Measurements from ENCODE around the gene HSPB3.
"Not testable (repeated sequence)": the region's sequence is repeated elsewhere in the genome, so short reads cannot be mapped to it uniquely, and the experiment has no call there.

HSPB3 gene

GRCh38 chr5:54476682-54477081, 21.2 kb downstream of the HSPB3 start:
- Histone ChIP-seq H3K4me3 (ENCODE audit: insufficient read depth, low read depth, low read length, poor library complexity, severe bottlenecking) (no peak overlapping the region), H3K27ac (ENCODE audit: insufficient read depth, low read length, poor library complexity, severe bottlenecking) (no peak overlapping the region), H3K36me3 (ENCODE audit: control insufficient read depth, insufficient read depth, low read length) (no peaks in the 10 kb centered on the region), H3K9me3 (ENCODE audit: control insufficient read depth, low read length) (no peaks in the 10 kb centered on the region), H3K4me1 (ENCODE audit: control insufficient read depth, insufficient read depth, low read length, poor library complexity, severe bottlenecking) (no peaks in the 10 kb centered on the region), H3K27me3 (replicated peaks; ENCODE audit: control insufficient read depth, insufficient read depth, low read length, poor library complexity, severe bottlenecking) (no peaks in the 10 kb centered on the region)
- no peak for DNase-seq

GRCh38 chr5:54477941-54478478, 22.5 kb downstream of the HSPB3 start:
- H3K4me1 ChIP-seq (ENCODE audit: control insufficient read depth, insufficient read depth, low read length, poor library complexity, severe bottlenecking) = no peaks in the 10 kb centered on the region
- no peaks in the 10 kb centered on the region for H3K9me3 ChIP-seq (ENCODE audit: control insufficient read depth, low read length)
- H3K27me3 ChIP-seq (replicated peaks; ENCODE audit: control insufficient read depth, insufficient read depth, low read length, poor library complexity, severe bottlenecking) = no peaks in the 10 kb centered on the region
- no peak overlapping the region for H3K4me3 ChIP-seq (ENCODE audit: insufficient read depth, low read depth, low read length, poor library complexity, severe bottlenecking)
- no peak for DNase-seq
- no peak overlapping the region for H3K27ac ChIP-seq (ENCODE audit: insufficient read depth, low read length, poor library complexity, severe bottlenecking)
- H3K36me3 ChIP-seq (ENCODE audit: control insufficient read depth, insufficient read depth, low read length) = no peaks in the 10 kb centered on the region

GRCh38 chr5:54480296-54480695, 24.8 kb downstream of the HSPB3 start:
- no peak overlapping the region for H3K4me3 ChIP-seq (ENCODE audit: insufficient read depth, low read depth, low read length, poor library complexity, severe bottlenecking)
- no peaks in the 10 kb centered on the region for H3K4me1 ChIP-seq (ENCODE audit: control insufficient read depth, insufficient read depth, low read length, poor library complexity, severe bottlenecking)
- no peaks in the 10 kb centered on the region for H3K36me3 ChIP-seq (ENCODE audit: control insufficient read depth, insufficient read depth, low read length)
- H3K27me3 ChIP-seq (replicated peaks; ENCODE audit: control insufficient read depth, insufficient read depth, low read length, poor library complexity, severe bottlenecking) = no peaks in the 10 kb centered on the region
- DNase-seq = no peak
- no peaks in the 10 kb centered on the region for H3K9me3 ChIP-seq (ENCODE audit: control insufficient read depth, low read length)
- no peak overlapping the region for H3K27ac ChIP-seq (ENCODE audit: insufficient read depth, low read length, poor library complexity, severe bottlenecking)

- H3K4me1 ChIP-seq (ENCODE audit: control insufficient read depth, insufficient read depth, low read length, poor library complexity, severe bottlenecking) = no peaks in the 10 kb centered on the region
- H3K27me3 ChIP-seq (replicated peaks; ENCODE audit: control insufficient read depth, insufficient read depth, low read length, poor library complexity, severe bottlenecking) = no peaks in the 10 kb centered on the region
- H3K4me3 ChIP-seq (ENCODE audit: insufficient read depth, low read depth, low read length, poor library complexity, severe bottlenecking) = no peak overlapping the region
- H3K9me3 ChIP-seq (ENCODE audit: control insufficient read depth, low read length) = no peaks in the 10 kb centered on the region
- no peak for DNase-seq
- H3K27ac ChIP-seq (ENCODE audit: insufficient read depth, low read length, poor library complexity, severe bottlenecking) = no peak overlapping the region
- no peaks in the 10 kb centered on the region for H3K36me3 ChIP-seq (ENCODE audit: control insufficient read depth, insufficient read depth, low read length)
Measured at GRCh38 chr5:54484219-54484894, 28.9 kb downstream of the HSPB3 start.

- not testable (repeated sequence) for H3K4me1 ChIP-seq (ENCODE audit: control insufficient read depth, insufficient read depth, low read length, poor library complexity, severe bottlenecking); H3K27me3 ChIP-seq (replicated peaks; ENCODE audit: control insufficient read depth, insufficient read depth, low read length, poor library complexity, severe bottlenecking); H3K27ac ChIP-seq (ENCODE audit: insufficient read depth, low read length, poor library complexity, severe bottlenecking); H3K9me3 ChIP-seq (ENCODE audit: control insufficient read depth, low read length); H3K36me3 ChIP-seq (ENCODE audit: control insufficient read depth, insufficient read depth, low read length); H3K4me3 ChIP-seq (ENCODE audit: insufficient read depth, low read depth, low read length, poor library complexity, severe bottlenecking); DNase-seq
Measured at GRCh38 chr5:54485659-54486058, 30.2 kb downstream of the HSPB3 start.

- H3K4me1 ChIP-seq (ENCODE audit: control insufficient read depth, insufficient read depth, low read length, poor library complexity, severe bottlenecking); H3K4me3 ChIP-seq (ENCODE audit: insufficient read depth, low read depth, low read length, poor library complexity, severe bottlenecking); DNase-seq; H3K9me3 ChIP-seq (ENCODE audit: control insufficient read depth, low read length); H3K27me3 ChIP-seq (replicated peaks; ENCODE audit: control insufficient read depth, insufficient read depth, low read length, poor library complexity, severe bottlenecking); H3K27ac ChIP-seq (ENCODE audit: insufficient read depth, low read length, poor library complexity, severe bottlenecking); H3K36me3 ChIP-seq (ENCODE audit: control insufficient read depth, insufficient read depth, low read length): not testable (repeated sequence)
Measured at GRCh38 chr5:54489648-54489979, 34.1 kb downstream of the HSPB3 start.

GRCh38 chr5:54491326-54491725, 35.8 kb downstream of the HSPB3 start:
- H3K36me3 ChIP-seq (ENCODE audit: control insufficient read depth, insufficient read depth, low read length) = no peaks in the 10 kb centered on the region

GRCh38 chr5:54492178-54492577, 36.7 kb downstream of the HSPB3 start:
- H3K36me3 ChIP-seq (ENCODE audit: control insufficient read depth, insufficient read depth, low read length) = no peaks in the 10 kb centered on the region
- H3K27ac ChIP-seq (ENCODE audit: insufficient read depth, low read length, poor library complexity, severe bottlenecking) = no peak overlapping the region
- no peaks in the 10 kb centered on the region for H3K9me3 ChIP-seq (ENCODE audit: control insufficient read depth, low read length)
- H3K4me1 ChIP-seq (ENCODE audit: control insufficient read depth, insufficient read depth, low read length, poor library complexity, severe bottlenecking) = no peaks in the 10 kb centered on the region
- DNase-seq = no peak
- no peak overlapping the region for H3K4me3 ChIP-seq (ENCODE audit: insufficient read depth, low read depth, low read length, poor library complexity, severe bottlenecking)
- H3K27me3 ChIP-seq (replicated peaks; ENCODE audit: control insufficient read depth, insufficient read depth, low read length, poor library complexity, severe bottlenecking) = no peaks in the 10 kb centered on the region

More at GRCh38 chr5:54491326-54491725, 35.8 kb downstream of the HSPB3 start:
- Histone ChIP-seq H3K9me3 (ENCODE audit: control insufficient read depth, low read length) (no peaks in the 10 kb centered on the region), H3K27me3 (replicated peaks; ENCODE audit: control insufficient read depth, insufficient read depth, low read length, poor library complexity, severe bottlenecking) (no peaks in the 10 kb centered on the region), H3K4me3 (ENCODE audit: insufficient read depth, low read depth, low read length, poor library complexity, severe bottlenecking) (no peak overlapping the region), H3K4me1 (ENCODE audit: control insufficient read depth, insufficient read depth, low read length, poor library complexity, severe bottlenecking) (no peaks in the 10 kb centered on the region), H3K27ac (ENCODE audit: insufficient read depth, low read length, poor library complexity, severe bottlenecking) (no peak overlapping the region)
- no peak for DNase-seq

- no peak for DNase-seq
- no peaks in the 10 kb centered on the region for H3K9me3 ChIP-seq (ENCODE audit: control insufficient read depth, low read length)
- no peak overlapping the region for H3K27ac ChIP-seq (ENCODE audit: insufficient read depth, low read length, poor library complexity, severe bottlenecking)
- H3K36me3 ChIP-seq (ENCODE audit: control insufficient read depth, insufficient read depth, low read length) = no peaks in the 10 kb centered on the region
- H3K27me3 ChIP-seq (replicated peaks; ENCODE audit: control insufficient read depth, insufficient read depth, low read length, poor library complexity, severe bottlenecking) = no peaks in the 10 kb centered on the region
- no peak overlapping the region for H3K4me3 ChIP-seq (ENCODE audit: insufficient read depth, low read depth, low read length, poor library complexity, severe bottlenecking)
- no peaks in the 10 kb centered on the region for H3K4me1 ChIP-seq (ENCODE audit: control insufficient read depth, insufficient read depth, low read length, poor library complexity, severe bottlenecking)
Measured at GRCh38 chr5:54495027-54495426, 39.5 kb downstream of the HSPB3 start.

Measured in effector memory CD4-positive, alpha-beta T cell (primary cell).